Measurements from ENCODE around the gene DDR2.

DNA sequence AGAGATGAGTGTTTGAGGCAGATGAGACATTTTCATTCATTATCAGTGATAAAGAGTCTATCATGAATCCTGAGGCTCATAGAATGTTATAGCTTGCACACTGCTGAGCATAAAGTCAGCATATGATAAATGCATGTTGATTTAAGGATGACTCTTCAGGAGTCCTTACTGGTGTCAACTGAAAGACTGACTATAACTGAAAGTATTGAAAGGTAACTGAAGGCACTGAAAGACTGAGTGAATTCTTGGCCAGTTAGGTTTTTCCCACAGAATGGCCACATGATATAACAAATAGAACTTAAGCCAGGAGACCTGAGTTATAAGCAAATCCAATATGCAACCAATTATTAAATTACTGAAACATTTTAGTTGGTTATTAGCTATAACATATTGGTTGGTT is 89.2 kb downstream of the DDR2 start:
- TF ChIP-seq, protein P1, sequence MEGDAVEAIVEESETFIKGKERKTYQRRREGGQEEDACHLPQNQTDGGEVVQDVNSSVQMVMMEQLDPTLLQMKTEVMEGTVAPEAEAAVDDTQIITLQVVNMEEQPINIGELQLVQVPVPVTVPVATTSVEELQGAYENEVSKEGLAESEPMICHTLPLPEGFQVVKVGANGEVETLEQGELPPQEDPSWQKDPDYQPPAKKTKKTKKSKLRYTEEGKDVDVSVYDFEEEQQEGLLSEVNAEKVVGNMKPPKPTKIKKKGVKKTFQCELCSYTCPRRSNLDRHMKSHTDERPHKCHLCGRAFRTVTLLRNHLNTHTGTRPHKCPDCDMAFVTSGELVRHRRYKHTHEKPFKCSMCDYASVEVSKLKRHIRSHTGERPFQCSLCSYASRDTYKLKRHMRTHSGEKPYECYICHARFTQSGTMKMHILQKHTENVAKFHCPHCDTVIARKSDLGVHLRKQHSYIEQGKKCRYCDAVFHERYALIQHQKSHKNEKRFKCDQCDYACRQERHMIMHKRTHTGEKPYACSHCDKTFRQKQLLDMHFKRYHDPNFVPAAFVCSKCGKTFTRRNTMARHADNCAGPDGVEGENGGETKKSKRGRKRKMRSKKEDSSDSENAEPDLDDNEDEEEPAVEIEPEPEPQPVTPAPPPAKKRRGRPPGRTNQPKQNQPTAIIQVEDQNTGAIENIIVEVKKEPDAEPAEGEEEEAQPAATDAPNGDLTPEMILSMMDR (IDR thresholded peaks at IDR 0.05) = no peak
- no peak for TF ChIP-seq POLR2AphosphoS5 (IDR thresholded peaks at IDR 0.05; ENCODE audit: low read depth, low read length)
- no peak for TF ChIP-seq TCF7L2 (IDR thresholded peaks at IDR 0.05; ENCODE audit: low read depth, low read length)
